Endothelial cell (in vitro differentiated cells): ENCODE data around the gene MYO1G. TPM values are rescaled to one million over a fixed set of nuclear protein-coding genes. Genes with fewer than 3 reads are reported as not detected.

ENCODE experiments used
- DNase-seq: peaks from one replicate; pipeline ENCODE4 v3.0.0; 2021; ENCODE audit warnings: low spot score
- H3K27ac Mint-ChIP-seq: one replicate; pipeline ENCODE4 v1.8.0; 2021; ENCODE audit warnings: mixed read lengths, inconsistent platforms; ENCODE audit not compliant: unreplicated experiment
- H3K27me3 Mint-ChIP-seq: one replicate; pipeline ENCODE4 v1.8.0; 2021; ENCODE audit warnings: mild to moderate bottlenecking, moderate library complexity, mixed read lengths, inconsistent platforms; ENCODE audit not compliant: unreplicated experiment
- H3K36me3 Mint-ChIP-seq: one replicate; pipeline ENCODE4 v1.8.0; 2021; ENCODE audit warnings: mild to moderate bottlenecking, low read depth, mixed read lengths, inconsistent platforms; ENCODE audit not compliant: unreplicated experiment
- H3K4me1 Mint-ChIP-seq: one replicate; pipeline ENCODE4 v1.8.0; 2021; ENCODE audit warnings: mild to moderate bottlenecking, mixed read lengths, inconsistent platforms; ENCODE audit not compliant: unreplicated experiment
- H3K4me3 Mint-ChIP-seq: one replicate; pipeline ENCODE4 v1.8.0; 2021; ENCODE audit warnings: mild to moderate bottlenecking, mixed read lengths, inconsistent platforms; ENCODE audit not compliant: unreplicated experiment
- H3K9me3 Mint-ChIP-seq: one replicate; pipeline ENCODE4 v1.8.0; 2021; ENCODE audit warnings: mixed read lengths, inconsistent platforms; ENCODE audit not compliant: unreplicated experiment
- CTCF ChIP-seq: fragments of 200-600 bp; sonication (generic); IDR thresholded peaks from one replicate; pipeline ENCODE4 v1.5.0; 2021; ENCODE audit warnings: antibody characterized with exemption; ENCODE audit not compliant: unreplicated experiment
- total RNA-seq: library from RNA; stranded (reverse); fragmentation: NEBNext Ultra II Directional; extraction: Animal tissue kit (Norgen Biotek cat#: 25700); gene quantifications from one replicate; pipeline ENCODE4 v1.2.1, GENCODE V29; 2021; ENCODE audit not compliant: unreplicated experiment

MYO1G gene
- total RNA-seq, 1 donor from 2014 or later: 0.13 TPM

GRCh38 chr7:44966731-44967538 lies 11.9 kb downstream of the MYO1G start:
- Mint-ChIP-seq H3K4me3 (no peak overlapping the region), H3K9me3 (no peaks in the 10 kb centered on the region), H3K36me3 (no peaks in the 10 kb centered on the region), H3K27me3 (peaks cover 12% of the 10 kb centered on the region), H3K4me1 (peaks cover 2% of the 10 kb centered on the region), H3K27ac (no peak overlapping the region)
- DNase-seq: no peak
- TF ChIP-seq CTCF: no peak

- DNase-seq: no peak
- no peak for TF ChIP-seq CTCF
- H3K4me3 Mint-ChIP-seq: no peak overlapping the region
- no peaks in the 10 kb centered on the region for H3K4me1 Mint-ChIP-seq
- no peaks in the 10 kb centered on the region for H3K9me3 Mint-ChIP-seq
- peak overlapping the region; percentile 24 for H3K27ac Mint-ChIP-seq
- no peaks in the 10 kb centered on the region for H3K36me3 Mint-ChIP-seq
- peaks cover 12% of the 10 kb centered on the region for H3K27me3 Mint-ChIP-seq
Measured at GRCh38 chr7:44965937-44966730, 12.7 kb downstream of the MYO1G start.

- Mint-ChIP-seq H3K4me1 (no peaks in the 10 kb centered on the region), H3K27ac (no peak overlapping the region), H3K27me3 (peaks cover 12% of the 10 kb centered on the region), H3K36me3 (no peaks in the 10 kb centered on the region), H3K9me3 (no peaks in the 10 kb centered on the region), H3K4me3 (no peak overlapping the region)
- TF ChIP-seq CTCF: no peak
- DNase-seq: no peak
Measured at GRCh38 chr7:44965441-44965903, 13.3 kb downstream of the MYO1G start.

DNA sequence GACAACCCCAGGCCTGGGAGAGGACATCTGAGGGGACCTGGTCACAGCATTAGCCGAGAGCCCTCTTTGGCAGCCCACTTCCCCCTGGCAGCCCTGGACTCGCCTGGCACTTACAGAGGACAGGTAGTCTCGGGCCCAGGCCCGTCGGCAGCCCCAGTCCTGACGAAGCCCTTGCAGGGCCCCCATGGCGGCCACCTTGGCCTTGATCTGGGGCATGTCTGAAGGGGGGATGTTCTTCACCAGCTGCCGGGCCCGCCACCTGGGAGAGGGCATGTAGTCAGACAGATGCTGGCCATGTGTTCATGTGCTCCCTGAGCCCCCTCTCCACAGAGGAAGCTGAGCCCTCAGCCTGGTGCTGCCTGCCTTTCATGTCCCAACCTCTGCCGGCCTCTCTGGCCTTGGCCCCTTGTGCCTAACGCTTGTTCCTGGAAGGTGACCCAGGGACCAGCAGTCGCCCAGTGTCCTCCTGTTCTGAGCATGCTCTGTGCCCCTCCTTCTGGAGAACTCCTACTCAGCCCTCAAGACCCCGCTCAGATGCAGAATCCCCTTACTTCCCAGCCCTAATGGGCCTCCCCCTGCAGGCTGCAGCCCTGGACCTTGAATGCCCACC lies 13.9 kb downstream of the MYO1G start:
- no peak for DNase-seq
- Mint-ChIP-seq H3K27ac (no peak overlapping the region), H3K27me3 (peaks cover 12% of the 10 kb centered on the region), H3K36me3 (no peaks in the 10 kb centered on the region), H3K4me1 (no peaks in the 10 kb centered on the region), H3K4me3 (no peak overlapping the region), H3K9me3 (no peaks in the 10 kb centered on the region)
- TF ChIP-seq CTCF: no peak
